ENCODE measurements around the gene TEC.
"Not testable (repeated sequence)": the region's sequence is repeated elsewhere in the genome, so short reads cannot be mapped to it uniquely, and the experiment has no call there.

The TEC gene

GRCh38 chr4:48197643-48198237 is 71.9 kb downstream of the TEC start:
- in situ Hi-C loops (cut with MboI; ENCODE audit: low sequenced_read_pairs) = no loop called here

GRCh38 chr4:48196758-48197504 is 72.7 kb downstream of the TEC start:
- in situ Hi-C loops (cut with MboI; ENCODE audit: low sequenced_read_pairs) = no loop called here

GRCh38 chr4:48195853-48196252 is 73.8 kb downstream of the TEC start:
- in situ Hi-C loops (cut with MboI; ENCODE audit: low sequenced_read_pairs) = no loop called here

GRCh38 chr4:48195374-48195773 is 74.3 kb downstream of the TEC start:
- in situ Hi-C loops (cut with MboI; ENCODE audit: low sequenced_read_pairs) = no loop called here

- in situ Hi-C loops (cut with MboI; ENCODE audit: low sequenced_read_pairs) = no loop called here
Measured at GRCh38 chr4:48194971-48195370, 74.7 kb downstream of the TEC start.

GRCh38 chr4:48193921-48194468 is 75.6 kb downstream of the TEC start:
- in situ Hi-C loops (cut with MboI; ENCODE audit: low sequenced_read_pairs) = no loop called here

- in situ Hi-C loops (cut with MboI; ENCODE audit: low sequenced_read_pairs) = no loop called here
Measured at GRCh38 chr4:48193096-48193836, 76.4 kb downstream of the TEC start.

- in situ Hi-C loops (cut with MboI; ENCODE audit: low sequenced_read_pairs) = no loop called here
Measured at GRCh38 chr4:48191758-48192157, 77.9 kb downstream of the TEC start.

GRCh38 chr4:48190839-48191238 is 78.8 kb downstream of the TEC start:
- in situ Hi-C loops (cut with MboI; ENCODE audit: low sequenced_read_pairs) = no loop called here

- in situ Hi-C loops (cut with MboI; ENCODE audit: low sequenced_read_pairs) = no loop called here
Measured at GRCh38 chr4:48189731-48190130, 79.9 kb downstream of the TEC start.

GRCh38 chr4:48188390-48188789 is 81.2 kb downstream of the TEC start:
- in situ Hi-C loops (cut with MboI; ENCODE audit: low sequenced_read_pairs) = no loop called here

- in situ Hi-C loops (cut with MboI; ENCODE audit: low sequenced_read_pairs) = no loop called here
Measured at GRCh38 chr4:48187813-48188212, 81.8 kb downstream of the TEC start.

- in situ Hi-C loops (cut with MboI; ENCODE audit: low sequenced_read_pairs) = not testable (repeated sequence)
Measured at GRCh38 chr4:48187066-48187465, 82.6 kb downstream of the TEC start.

GRCh38 chr4:48186394-48186793 is 83.2 kb downstream of the TEC start:
- in situ Hi-C loops (cut with MboI; ENCODE audit: low sequenced_read_pairs) = not testable (repeated sequence)

GRCh38 chr4:48184882-48185281 is 84.8 kb downstream of the TEC start:
- in situ Hi-C loops (cut with MboI; ENCODE audit: low sequenced_read_pairs) = no loop called here

- in situ Hi-C loops (cut with MboI; ENCODE audit: low sequenced_read_pairs) = no loop called here
Measured at GRCh38 chr4:48180234-48180633, 89.4 kb downstream of the TEC start.

- in situ Hi-C loops (cut with MboI; ENCODE audit: low sequenced_read_pairs) = no loop called here
Measured at GRCh38 chr4:48178931-48179330, 90.7 kb downstream of the TEC start.

- in situ Hi-C loops (cut with MboI; ENCODE audit: low sequenced_read_pairs) = no loop called here
Measured at GRCh38 chr4:48175806-48176205, 93.8 kb downstream of the TEC start.

- in situ Hi-C loops (cut with MboI; ENCODE audit: low sequenced_read_pairs) = no loop called here
Measured at GRCh38 chr4:48175328-48175727, 94.3 kb downstream of the TEC start.

- in situ Hi-C loops (cut with MboI; ENCODE audit: low sequenced_read_pairs) = no loop called here
Measured at GRCh38 chr4:48173056-48173991, 96.3 kb downstream of the TEC start.

GRCh38 chr4:48172651-48173050 is 97.0 kb downstream of the TEC start:
- in situ Hi-C loops (cut with MboI; ENCODE audit: low sequenced_read_pairs) = no loop called here
